HG02678 (cell line): ENCODE results near the gene MFF.

Experiments
- ATAC-seq: cut with Tn5 transposase; IDR thresholded peaks from one replicate; pipeline ENCODE4 v1.9.1; 2021; ENCODE audit warnings: mild to moderate bottlenecking, moderate library complexity; ENCODE audit not compliant: unreplicated experiment

Gene MFF

DNA sequence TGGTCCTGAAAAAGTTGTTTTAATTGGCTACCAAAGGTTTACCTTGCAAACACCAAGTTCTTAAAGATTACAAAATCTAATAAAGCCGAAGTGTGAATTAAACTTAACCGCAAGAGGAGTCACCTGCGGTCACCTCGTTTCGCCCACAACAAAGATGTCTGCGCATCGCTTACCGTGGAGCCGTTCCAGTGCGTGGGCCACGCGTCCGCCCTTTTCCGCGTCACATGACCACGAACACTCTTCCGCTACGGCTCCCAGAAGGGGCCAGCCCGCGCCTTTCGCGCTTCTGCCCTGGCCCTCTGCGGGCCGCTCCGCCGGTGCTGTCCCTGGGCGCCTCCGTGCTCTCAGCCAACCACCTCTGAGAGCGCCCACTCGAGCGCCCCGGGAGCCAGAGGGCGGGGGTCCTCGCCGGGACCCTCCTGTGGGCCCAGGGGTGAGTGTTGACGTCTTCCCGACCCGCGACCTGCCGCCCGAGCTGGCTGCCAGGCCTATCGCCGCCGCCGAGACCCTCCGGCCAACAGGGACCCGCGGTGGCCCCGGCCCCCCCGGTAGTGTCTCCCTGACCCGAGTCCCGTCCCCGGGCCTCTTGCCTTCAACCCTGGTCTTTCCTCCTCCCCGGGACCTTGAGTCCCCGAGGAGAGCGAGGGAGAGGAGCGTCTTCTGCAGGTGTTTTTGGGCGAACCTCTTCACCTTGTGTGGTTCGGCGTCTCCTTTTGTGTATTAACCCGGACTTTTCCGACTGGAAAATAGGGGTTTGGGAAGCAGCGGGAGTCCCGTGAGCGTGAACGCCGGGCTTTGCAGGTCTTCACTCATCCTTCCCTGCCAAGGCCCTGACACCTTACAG is at the start of gene MFF:
TSS of gene MFF (plus strand) at position 257 of the 844 bp plus-strand sequence. CDS start 5,415 bp downstream, outside the sequence.
- ATAC-seq: peak; percentile 96

DNA sequence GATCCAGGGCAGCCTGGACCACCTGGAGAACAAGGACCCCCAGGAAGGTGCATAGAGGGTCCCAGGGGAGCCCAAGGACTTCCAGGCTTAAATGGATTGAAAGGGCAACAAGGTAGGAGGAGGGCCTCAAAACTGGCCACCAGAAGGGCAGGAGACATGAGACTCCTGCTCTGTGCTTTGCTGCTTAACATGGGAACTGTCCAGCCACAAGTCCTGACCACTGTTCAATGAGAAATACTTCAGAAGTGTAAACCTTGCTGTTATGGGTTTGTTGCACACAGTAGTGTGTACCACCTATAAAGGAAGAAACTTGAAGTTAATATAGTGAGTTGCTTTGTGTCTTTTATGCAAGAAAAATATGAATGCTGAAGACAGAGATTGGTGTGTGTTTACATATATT is 44.2 kb upstream of the MFF start:
- no peak for ATAC-seq

- ATAC-seq: no peak
Measured at GRCh38 chr2:227285741-227286236, 39.3 kb upstream of the MFF start.

- ATAC-seq: no peak
Measured at GRCh38 chr2:227287771-227288170, 37.3 kb upstream of the MFF start.

DNA sequence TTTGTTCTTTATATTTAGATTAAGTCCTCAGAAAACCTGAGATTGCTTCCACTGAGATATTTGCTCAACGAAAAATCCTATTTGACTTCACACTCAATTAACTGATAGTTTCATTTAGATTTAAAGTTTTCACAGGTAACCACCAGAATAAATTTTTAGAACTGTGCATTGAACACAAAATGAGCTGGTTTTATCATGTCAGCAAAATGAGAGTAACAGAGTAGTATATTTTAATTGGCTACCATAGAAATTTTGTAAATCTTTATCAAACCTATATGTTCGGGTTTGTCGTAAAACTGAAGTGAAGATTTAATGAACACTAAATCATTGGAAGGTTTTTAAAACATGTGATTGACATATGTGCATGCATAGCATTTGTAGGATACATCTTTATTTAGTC is 32.7 kb upstream of the MFF start:
- ATAC-seq: no peak

DNA sequence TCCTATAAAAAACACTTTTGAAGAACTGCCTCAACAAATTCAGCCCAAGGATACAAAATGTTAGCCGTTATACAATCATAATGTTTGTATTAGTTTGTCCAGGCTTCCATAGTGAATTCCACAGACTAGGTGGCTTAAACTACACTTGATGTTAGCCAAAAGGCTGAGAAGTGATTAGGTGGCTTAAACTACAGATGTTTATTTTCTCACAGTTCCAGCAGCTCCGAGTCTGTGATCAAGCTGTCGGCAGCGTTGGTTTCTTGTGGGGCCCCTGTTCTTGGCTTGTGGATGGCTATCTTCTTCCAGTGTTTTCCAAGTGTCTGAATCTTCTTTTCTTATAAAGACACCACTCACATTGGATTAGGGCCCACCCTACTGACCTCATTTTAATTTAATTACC is 31.5 kb upstream of the MFF start:
- no peak for ATAC-seq

DNA sequence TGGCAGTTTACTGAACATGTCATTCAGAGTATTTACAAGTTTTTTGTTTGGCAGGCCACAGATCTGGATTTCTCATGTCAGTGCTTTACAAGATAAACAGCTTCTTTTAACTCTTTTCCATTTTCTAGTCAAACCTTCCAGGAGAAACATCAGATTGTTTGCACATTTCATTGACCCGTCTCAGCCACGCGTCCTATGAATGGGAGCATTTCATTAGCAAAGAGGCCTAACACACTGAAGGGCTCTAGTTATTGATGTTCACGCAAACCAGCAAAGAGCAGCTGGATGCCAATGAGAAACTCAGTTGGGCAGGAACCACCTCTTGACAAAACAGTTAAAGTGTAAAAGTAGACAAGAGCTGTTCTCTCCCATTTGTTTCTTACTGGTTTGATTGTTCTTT is 29.2 kb upstream of the MFF start:
- ATAC-seq: no peak

DNA sequence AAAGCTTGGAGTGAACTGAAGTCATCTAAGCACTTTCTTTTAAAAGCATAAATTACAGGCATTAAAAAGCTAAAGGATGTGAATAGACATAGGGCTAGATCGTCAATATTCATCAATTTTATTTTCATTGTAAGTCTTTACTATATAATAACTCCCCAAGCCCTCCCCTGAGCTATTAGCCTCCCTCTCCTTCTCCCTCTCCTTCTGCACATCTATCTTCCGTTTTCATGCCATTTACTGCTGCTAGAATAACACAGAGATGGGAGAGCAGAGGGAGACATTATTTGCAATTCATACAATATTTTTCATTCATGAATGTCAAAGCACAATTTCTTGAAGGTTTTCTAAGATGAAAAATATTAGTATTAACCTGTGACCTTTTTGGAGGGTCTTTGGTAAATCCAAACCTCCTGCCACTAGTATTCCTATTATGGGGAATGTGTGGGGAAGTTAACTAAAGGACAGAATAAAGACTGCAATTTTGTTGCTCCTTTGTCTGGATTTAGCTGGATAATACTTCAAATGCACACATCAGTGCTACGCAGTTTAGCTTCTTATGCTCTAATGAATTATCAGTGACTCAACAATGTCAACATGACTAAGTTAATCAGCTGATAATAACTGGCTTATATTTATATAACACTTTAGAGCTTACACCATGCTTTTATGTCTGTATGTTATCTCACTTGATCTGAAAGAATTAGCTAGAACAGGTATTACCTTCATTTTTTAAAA is 28.2 kb upstream of the MFF start:
- no peak for ATAC-seq

GRCh38 chr2:227301523-227301922 is 23.5 kb upstream of the MFF start:
- no peak for ATAC-seq

DNA sequence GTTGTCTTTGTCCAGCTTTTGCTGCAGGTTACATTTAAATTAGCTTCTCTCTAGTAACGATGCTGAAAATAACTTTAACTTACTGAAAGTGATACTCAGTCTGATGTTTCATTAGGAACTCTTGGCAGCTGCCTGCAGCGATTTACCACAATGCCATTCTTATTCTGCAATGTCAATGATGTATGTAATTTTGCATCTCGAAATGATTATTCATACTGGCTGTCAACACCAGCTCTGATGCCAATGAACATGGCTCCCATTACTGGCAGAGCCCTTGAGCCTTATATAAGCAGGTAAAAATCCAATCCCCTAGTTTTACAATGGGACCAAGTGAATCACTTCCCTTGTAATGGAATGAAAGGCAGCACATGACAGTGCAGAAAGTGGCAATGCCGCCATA is 16.3 kb upstream of the MFF start:
- peak; percentile 80 for ATAC-seq

DNA sequence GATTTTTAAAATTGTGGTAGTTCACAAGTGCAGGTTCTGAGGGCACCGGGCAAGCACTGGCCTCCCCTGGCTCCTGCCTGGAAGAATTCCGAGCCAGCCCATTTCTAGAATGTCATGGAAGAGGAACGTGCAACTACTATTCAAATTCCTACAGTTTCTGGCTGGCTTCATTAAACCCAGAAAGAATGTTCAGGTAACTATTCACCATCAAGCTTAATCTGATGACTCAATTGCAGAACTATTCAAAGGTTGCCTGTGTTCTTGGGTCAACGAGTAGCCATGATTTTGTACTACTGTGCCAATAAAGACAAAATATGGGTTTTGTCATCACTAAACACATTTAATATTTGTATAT is 14.3 kb upstream of the MFF start:
- ATAC-seq: no peak

DNA sequence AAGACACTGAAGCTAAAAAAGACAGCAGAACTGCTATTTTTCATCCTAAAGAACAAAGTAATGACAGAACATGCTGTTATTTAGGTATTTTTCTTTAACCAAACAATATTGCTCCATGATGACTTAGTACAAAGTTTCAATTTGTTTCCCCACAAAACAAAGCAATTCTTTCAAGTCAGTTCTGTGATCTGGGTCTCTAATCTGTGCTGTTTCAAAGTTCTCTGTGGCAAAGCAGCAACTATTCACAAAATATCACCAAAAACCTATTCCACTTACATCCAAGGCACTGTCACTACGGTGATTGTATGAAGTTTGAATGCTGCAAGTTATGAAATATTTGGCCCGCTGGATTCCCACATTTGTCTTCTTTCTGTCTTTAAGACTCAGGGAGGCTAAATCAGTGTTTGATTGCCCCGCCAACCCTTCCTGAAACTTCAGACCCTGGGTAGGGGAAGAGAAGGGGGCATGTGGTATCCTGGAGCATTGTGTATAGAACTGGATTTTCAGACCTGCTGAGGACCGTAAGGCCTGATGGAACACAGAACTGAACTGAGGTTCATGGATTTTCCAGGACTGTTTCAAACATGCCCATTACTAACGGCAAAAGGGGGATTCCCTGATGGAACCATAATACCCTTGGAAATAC is 13.1 kb upstream of the MFF start:
- ATAC-seq: no peak

GRCh38 chr2:227312579-227312978 is 12.5 kb upstream of the MFF start:
- ATAC-seq: no peak

- ATAC-seq: no peak
Measured at GRCh38 chr2:227313310-227313709, 11.7 kb upstream of the MFF start.

GRCh38 chr2:227317834-227318233 is 7.2 kb upstream of the MFF start:
- no peak for ATAC-seq

GRCh38 chr2:227320305-227321094 is 4.6 kb upstream of the MFF start:
- no peak for ATAC-seq

- no peak for ATAC-seq
Measured at GRCh38 chr2:227322530-227323205, 2.4 kb upstream of the MFF start.

- no peak for ATAC-seq
Measured at GRCh38 chr2:227323818-227324217, 1.2 kb upstream of the MFF start.

DNA sequence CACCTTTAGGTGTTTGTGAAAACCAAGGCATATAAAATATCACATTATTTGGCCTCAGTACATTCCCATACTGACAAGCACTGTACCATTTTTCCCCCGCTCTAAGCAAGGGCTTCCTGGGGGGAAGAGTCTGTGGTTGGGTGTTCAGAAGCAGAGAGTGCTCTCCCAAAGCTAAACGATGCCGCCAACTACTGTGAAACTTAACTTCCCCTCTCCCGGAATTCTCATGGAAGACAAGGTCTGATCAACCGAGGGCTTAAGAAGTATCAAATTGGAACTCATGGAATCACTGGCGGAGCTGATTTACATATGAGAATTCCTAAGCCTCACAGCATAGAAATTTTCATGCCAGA is 433 bp upstream of the MFF start:
- ATAC-seq: peak; percentile 24

DNA sequence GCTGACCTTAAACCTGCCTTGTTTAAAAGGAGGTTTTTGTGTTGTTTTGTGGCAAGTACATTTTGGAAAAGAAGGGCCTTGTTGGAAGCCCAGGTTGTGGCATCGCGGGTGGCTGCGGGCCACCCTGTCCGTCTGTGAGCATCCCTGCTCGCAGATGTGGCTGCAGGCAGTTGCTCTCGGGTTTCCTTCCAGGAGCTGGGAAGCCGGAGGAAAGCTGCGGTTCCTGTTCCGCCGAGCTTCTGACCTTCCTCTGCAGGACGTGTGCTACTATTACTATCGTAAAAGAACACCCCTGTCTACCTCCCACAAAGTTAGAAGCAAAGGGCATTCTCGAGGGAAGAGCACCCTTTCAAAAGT is 766 bp downstream of the MFF start:
- ATAC-seq: peak; percentile 3

DNA sequence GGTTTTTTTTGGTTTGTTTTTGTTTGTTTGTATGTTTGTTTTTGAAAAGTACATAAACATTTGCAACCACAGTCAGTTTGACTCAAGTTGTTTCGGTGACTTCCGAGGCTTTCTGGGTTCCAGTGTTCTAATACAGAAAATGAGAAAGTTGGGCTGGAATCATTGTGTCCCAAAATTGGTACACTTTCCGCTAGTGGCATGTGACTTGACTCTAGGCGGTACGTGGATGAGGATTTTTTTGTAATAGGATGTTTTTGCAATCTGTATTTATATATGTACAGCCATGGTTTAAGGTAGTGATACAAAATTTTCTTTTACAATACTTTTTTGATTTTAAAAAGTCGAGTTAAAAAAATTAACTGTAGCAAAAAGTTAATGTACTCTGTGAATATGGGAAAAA is 1.7 kb downstream of the MFF start:
- ATAC-seq: no peak
